H9 (cell line): Measurements from ENCODE around the gene SNX5. TPM values are rescaled to one million over a fixed set of nuclear protein-coding genes. Genes with fewer than 3 reads are reported as not detected.

Source experiments
- DNase-seq: peaks from one replicate; pipeline ENCODE4 v3.0.0-alpha.2; 2017
- H2AFZ ChIP-seq: one replicate; pipeline ENCODE4 v1.6.1; 2013; ENCODE audit warnings: mild to moderate bottlenecking, low read length, control low read depth, moderate library complexity
- H2AK5ac ChIP-seq: 2 replicates; pipeline ENCODE4 v1.6.1; 2013; ENCODE audit warnings: low read length, control low read depth, mixed read lengths; ENCODE audit not compliant: insufficient read length
- H2BK120ac ChIP-seq: one replicate; pipeline ENCODE4 v1.6.1; 2013; ENCODE audit warnings: low read depth, mild to moderate bottlenecking, low read length, control low read depth, inconsistent platforms; ENCODE audit not compliant: poor library complexity, severe bottlenecking
- H2BK12ac ChIP-seq: 2 replicates; pipeline ENCODE4 v1.6.1; 2013; ENCODE audit warnings: low read length, control low read depth, mixed read lengths, low read depth; ENCODE audit not compliant: insufficient read length
- H2BK15ac ChIP-seq: 2 replicates; pipeline ENCODE4 v1.6.1; 2013; ENCODE audit warnings: low read depth, low read length, control low read depth
- H2BK20ac ChIP-seq: one replicate; pipeline ENCODE4 v1.6.1; 2013; ENCODE audit warnings: low read depth, mild to moderate bottlenecking, low read length, control low read depth, inconsistent platforms; ENCODE audit not compliant: poor library complexity, severe bottlenecking
- H2BK5ac ChIP-seq: 2 replicates; pipeline ENCODE4 v1.6.1; 2013; ENCODE audit warnings: low read length, control low read depth, mixed read lengths; ENCODE audit not compliant: insufficient read length
- H3K14ac ChIP-seq: 2 replicates; pipeline ENCODE4 v1.6.1; 2013; ENCODE audit warnings: low read length, control low read depth; ENCODE audit not compliant: insufficient read depth
- H3K18ac ChIP-seq: 2 replicates; pipeline ENCODE4 v1.6.1; 2013; ENCODE audit warnings: low read depth, mild to moderate bottlenecking, mixed read lengths, low read length, control low read depth; ENCODE audit not compliant: insufficient read length
- H3K23ac ChIP-seq: 2 replicates; pipeline ENCODE4 v1.6.1; 2013; ENCODE audit warnings: low read length, control low read depth, mixed read lengths, low read depth; ENCODE audit not compliant: insufficient read length
- H3K23me2 ChIP-seq: 2 replicates; pipeline ENCODE4 v1.6.1; 2013; ENCODE audit warnings: low read depth, mild to moderate bottlenecking, mixed read lengths, low read length, control low read depth; ENCODE audit not compliant: insufficient read length, poor library complexity, severe bottlenecking
- H3K27ac ChIP-seq: 2 replicates; pipeline ENCODE4 v1.5.1; 2013; ENCODE audit warnings: low read length, control low read depth, mixed read lengths, low read depth; ENCODE audit not compliant: insufficient read length
- H3K27me3 ChIP-seq: 2 replicates; pipeline ENCODE4 v1.6.1; 2013; ENCODE audit warnings: low read length, control low read depth, inconsistent platforms; ENCODE audit not compliant: insufficient read depth
- H3K4ac ChIP-seq: 2 replicates; pipeline ENCODE4 v1.6.1; 2013; ENCODE audit warnings: low read depth, mild to moderate bottlenecking, control low read depth, inconsistent platforms, low read length, moderate library complexity
- H3K4me1 ChIP-seq: 2 replicates; pipeline ENCODE4 v1.6.1; 2013; ENCODE audit warnings: low read length, control low read depth, inconsistent platforms; ENCODE audit not compliant: insufficient read depth
- H3K4me2 ChIP-seq: 2 replicates; pipeline ENCODE4 v1.6.1; 2013; ENCODE audit warnings: low read length, control low read depth, mixed read lengths; ENCODE audit not compliant: insufficient read length, insufficient read depth
- H3K56ac ChIP-seq: 2 replicates; pipeline ENCODE4 v1.6.1; 2013; ENCODE audit warnings: low read depth, mild to moderate bottlenecking, mixed read lengths, low read length, control low read depth; ENCODE audit not compliant: insufficient read length
- H3K79me1 ChIP-seq: 2 replicates; pipeline ENCODE4 v1.6.1; 2013; ENCODE audit warnings: low read depth, mild to moderate bottlenecking, moderate library complexity, low read length, control low read depth, inconsistent platforms; ENCODE audit not compliant: insufficient read depth, poor library complexity, severe bottlenecking
- H3K79me2 ChIP-seq: 2 replicates; pipeline ENCODE4 v1.6.1; 2013; ENCODE audit warnings: low read length, control low read depth, inconsistent platforms; ENCODE audit not compliant: insufficient read depth
- H3K9ac ChIP-seq: 2 replicates; pipeline ENCODE4 v1.6.1; 2013; ENCODE audit warnings: low read length, control low read depth, mixed read lengths; ENCODE audit not compliant: insufficient read length; ENCODE audit errors: extremely low read depth
- H3K9me3 ChIP-seq: one replicate; pipeline ENCODE4 v1.6.1; 2013; ENCODE audit warnings: low read depth, low read length, inconsistent platforms; ENCODE audit not compliant: control insufficient read depth
- H3T11ph ChIP-seq: one replicate; pipeline ENCODE4 v1.6.1; 2013; ENCODE audit warnings: mild to moderate bottlenecking, low read length, control low read depth, inconsistent platforms
- H4K20me1 ChIP-seq: one replicate; pipeline ENCODE4 v1.6.1; 2013; ENCODE audit not compliant: control insufficient read depth, insufficient read length, insufficient read depth
- H4K5ac ChIP-seq: 2 replicates; pipeline ENCODE4 v1.6.1; 2013; ENCODE audit warnings: low read depth, mild to moderate bottlenecking, mixed read lengths, low read length, control low read depth; ENCODE audit not compliant: insufficient read length
- H4K8ac ChIP-seq: replicated peaks from 2 replicates; pipeline ENCODE4 v1.6.1; 2013; ENCODE audit warnings: low read length, control low read depth, mixed read lengths, low read depth; ENCODE audit not compliant: insufficient read length
- H4K91ac ChIP-seq: 2 replicates; pipeline ENCODE4 v1.6.1; 2013; ENCODE audit warnings: low read depth, mild to moderate bottlenecking, moderate library complexity, mixed read lengths, low read length, control low read depth; ENCODE audit not compliant: insufficient read length
- H3K27ac Mint-ChIP-seq, 3 experiments: 2 replicates in 2 of 3; 3 replicates in 1 of 3; pipeline ENCODE4 v1.8.0; 2020 to 2021; ENCODE audit warnings: mixed read lengths in 3 of 3, mild to moderate bottlenecking in 1 of 3, moderate library complexity in 1 of 3
- H3K27me3 Mint-ChIP-seq: 2 replicates; pipeline ENCODE4 v1.8.0; 2021; ENCODE audit warnings: low read depth, mild to moderate bottlenecking, moderate library complexity, mixed read lengths
- H3K36me3 Mint-ChIP-seq, 3 experiments: 2 replicates in 2 of 3; 3 replicates in 1 of 3; pipeline ENCODE4 v1.8.0; 2020 to 2021; ENCODE audit warnings: low read depth in 3 of 3, mixed read lengths in 3 of 3; ENCODE audit not compliant: insufficient read depth in 1 of 3
- H3K4me1 Mint-ChIP-seq, 2 experiments: 2 replicates each; pipeline ENCODE4 v1.8.0; 2020; ENCODE audit warnings: mixed read lengths in 2 of 2
- H3K4me3 Mint-ChIP-seq, 2 experiments: 2 replicates in 1 of 2; 3 replicates in 1 of 2; pipeline ENCODE4 v1.8.0; 2020 to 2021; ENCODE audit warnings: mild to moderate bottlenecking in 2 of 2, mixed read lengths in 2 of 2, moderate library complexity in 1 of 2
- H3K9me3 Mint-ChIP-seq, 2 experiments: 2 replicates in 1 of 2; 3 replicates in 1 of 2; pipeline ENCODE4 v1.8.0; 2020; ENCODE audit warnings: mild to moderate bottlenecking in 2 of 2, mixed read lengths in 2 of 2, moderate library complexity in 1 of 2
- WGBS: extraction: QIAGEN DNeasy Blood & Tissue Kit; methylation state at CpG from one replicate; pipeline ENCODE4 v1.1.7; 2013; ENCODE audit warnings: missing lambda C conversion rate, low lambda C conversion rate, mixed read lengths; ENCODE audit not compliant: insufficient read length; ENCODE audit errors: extremely low coverage; 5-methylcytosine and 5-hydroxymethylcytosine counted together
- total RNA-seq: library from RNA; stranded (reverse); gene quantifications from 2 replicates; pipeline ENCODE4 v1.2.1, GENCODE V29; 2021
- TF ChIP-seq, protein P1 (sequence below): fragments of 200-600 bp; sonication (generic); conservative IDR thresholded peaks from 3 replicates; pipeline ENCODE4 v1.8.0; 2021; ENCODE audit warnings: antibody characterized with exemption, mild to moderate bottlenecking

SNX5 gene
- total RNA-seq, 1 experiment from 2014 or later: 194 TPM

DNA sequence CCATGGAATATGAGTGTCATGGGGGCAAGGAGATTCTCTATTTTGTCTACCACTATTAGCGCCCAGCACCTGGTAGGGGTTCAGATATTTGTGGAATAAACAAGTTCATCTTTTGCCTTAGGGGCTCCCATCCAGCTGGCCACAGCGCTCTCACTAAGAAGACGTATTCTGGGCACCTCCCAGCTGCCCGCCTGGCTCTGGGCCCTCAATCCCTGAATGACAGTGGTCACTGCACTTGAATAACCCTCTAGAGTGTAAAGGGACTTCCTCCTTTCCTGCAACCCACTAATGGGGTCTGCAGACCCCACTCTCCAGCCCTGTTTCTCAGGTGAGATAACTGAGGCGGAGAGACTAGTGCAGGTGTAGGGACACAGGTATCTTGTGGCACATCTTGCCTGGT is 36.2 kb downstream of the SNX5 start:
- H3K9me3 Mint-ChIP-seq: peaks cover 4% of the 10 kb centered on the region in 2 experiments; a peak in 1 of 5 replicates
- Histone ChIP-seq H2BK15ac (no peak overlapping the region), H3K27me3 (no peaks in the 10 kb centered on the region; the same call in 1 of the 2 replicates)

More for the DNA sequence above, 36.2 kb downstream of the SNX5 start:
- H3K4me2 ChIP-seq: no peak overlapping the region
- no peak overlapping the region for H3K9ac ChIP-seq
- H3K56ac ChIP-seq: no peak overlapping the region
- no peak overlapping the region for H3K14ac ChIP-seq
- H3K4me1 ChIP-seq: no peaks in the 10 kb centered on the region
- no peak overlapping the region for H3K4ac ChIP-seq
- no peaks in the 10 kb centered on the region for H3K23me2 ChIP-seq
- no peak overlapping the region for H3T11ph ChIP-seq
- H4K8ac ChIP-seq: no peak overlapping the region
- H3K9me3 ChIP-seq: no peaks in the 10 kb centered on the region
- no CpG with 5 or more reads among the region's 5 CpGs for WGBS
- H3K79me1 ChIP-seq: no peaks in the 10 kb centered on the region
- H3K23ac ChIP-seq: no peak overlapping the region
- no peak overlapping the region for H3K27ac Mint-ChIP-seq
- H3K27me3 Mint-ChIP-seq: peaks cover 43% of the 10 kb centered on the region
- H2BK12ac ChIP-seq: no peak overlapping the region
- no peak overlapping the region for H2BK20ac ChIP-seq
- no peak overlapping the region for H3K27ac ChIP-seq
- no peak overlapping the region for H3K4me3 Mint-ChIP-seq
- no peak overlapping the region for H2BK120ac ChIP-seq
- H2AFZ ChIP-seq: no peak overlapping the region
- DNase-seq: no peak
- no peak overlapping the region for H3K18ac ChIP-seq
- H4K5ac ChIP-seq: no peak overlapping the region
- H4K20me1 ChIP-seq: peaks cover 2% of the 10 kb centered on the region
- H2AK5ac ChIP-seq: no peak overlapping the region
- peaks cover 40 to 41% of the 10 kb centered on the region in 2 experiments for H3K4me1 Mint-ChIP-seq
- no peak overlapping the region for H4K91ac ChIP-seq
- TF ChIP-seq, protein P1, sequence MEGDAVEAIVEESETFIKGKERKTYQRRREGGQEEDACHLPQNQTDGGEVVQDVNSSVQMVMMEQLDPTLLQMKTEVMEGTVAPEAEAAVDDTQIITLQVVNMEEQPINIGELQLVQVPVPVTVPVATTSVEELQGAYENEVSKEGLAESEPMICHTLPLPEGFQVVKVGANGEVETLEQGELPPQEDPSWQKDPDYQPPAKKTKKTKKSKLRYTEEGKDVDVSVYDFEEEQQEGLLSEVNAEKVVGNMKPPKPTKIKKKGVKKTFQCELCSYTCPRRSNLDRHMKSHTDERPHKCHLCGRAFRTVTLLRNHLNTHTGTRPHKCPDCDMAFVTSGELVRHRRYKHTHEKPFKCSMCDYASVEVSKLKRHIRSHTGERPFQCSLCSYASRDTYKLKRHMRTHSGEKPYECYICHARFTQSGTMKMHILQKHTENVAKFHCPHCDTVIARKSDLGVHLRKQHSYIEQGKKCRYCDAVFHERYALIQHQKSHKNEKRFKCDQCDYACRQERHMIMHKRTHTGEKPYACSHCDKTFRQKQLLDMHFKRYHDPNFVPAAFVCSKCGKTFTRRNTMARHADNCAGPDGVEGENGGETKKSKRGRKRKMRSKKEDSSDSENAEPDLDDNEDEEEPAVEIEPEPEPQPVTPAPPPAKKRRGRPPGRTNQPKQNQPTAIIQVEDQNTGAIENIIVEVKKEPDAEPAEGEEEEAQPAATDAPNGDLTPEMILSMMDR: no peak
- H2BK5ac ChIP-seq: no peak overlapping the region
- no peaks in the 10 kb centered on the region for H3K79me2 ChIP-seq
- H3K36me3 Mint-ChIP-seq: peaks cover 0 to 2% (median 0%) of the 10 kb centered on the region in 3 experiments; a peak in 2 of 7 replicates
